ENCODE results near the gene TGFB1I1.
"Not testable (repeated sequence)": the region's sequence is repeated elsewhere in the genome, so short reads cannot be mapped to it uniquely, and the experiment has no call there.

Gene TGFB1I1

DNA sequence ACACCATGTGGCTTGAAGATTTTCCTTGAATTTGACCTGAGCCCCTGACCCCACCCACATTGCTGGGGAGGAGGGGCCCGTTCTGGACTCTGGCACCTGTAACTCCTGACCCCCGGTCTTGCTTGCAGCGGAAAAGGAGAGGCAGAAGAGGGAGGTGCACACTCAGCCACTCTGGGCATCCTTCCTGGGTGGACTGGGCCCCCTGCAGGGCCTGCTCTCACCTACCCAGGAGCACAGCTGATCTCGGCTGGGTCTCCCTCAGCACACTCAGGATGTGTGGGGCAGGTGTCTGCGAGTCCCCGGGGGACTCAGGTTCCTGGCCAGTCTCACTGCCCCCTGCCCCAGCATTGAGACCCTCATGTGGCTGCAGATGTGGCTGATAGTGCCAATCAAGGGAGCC lies 51.8 kb downstream of the TGFB1I1 start:
- not testable (repeated sequence) for DNase-seq

DNA sequence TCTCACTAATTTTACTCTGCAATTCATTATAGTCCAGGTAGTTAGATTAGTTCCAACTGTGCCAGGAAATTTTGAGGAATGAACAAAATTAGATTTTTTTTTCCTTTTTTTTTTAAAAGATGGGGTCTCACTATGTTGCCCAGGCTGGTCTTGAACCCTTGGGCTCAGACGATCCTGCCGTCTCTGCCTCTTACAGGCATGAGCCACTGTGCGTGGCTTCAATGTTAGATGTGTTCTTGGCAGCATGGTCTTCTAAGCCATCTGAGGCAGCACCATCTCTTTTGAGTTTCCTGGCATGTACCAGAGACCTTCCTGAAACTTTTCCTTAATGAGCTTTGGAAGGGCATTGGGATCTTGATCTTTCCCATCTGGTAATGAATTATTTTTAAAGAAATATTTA lies 53.2 kb downstream of the TGFB1I1 start:
- no peak for DNase-seq
